ENCODE data around the gene FUOM. TPM values are rescaled to one million over a fixed set of nuclear protein-coding genes. Genes with fewer than 3 reads are reported as not detected.

FUOM gene
- polyA plus RNA-seq, 1 donor from 2014 or later, result 37.1 TPM

- Mint-ChIP-seq H3K9me3 (no peaks in the 10 kb centered on the region), H3K27me3 (no peaks in the 10 kb centered on the region), H3K27ac (peak overlapping the region in 1 of 3 donors; percentile 63), H3K4me3 (no peak overlapping the region), H3K36me3 (no peaks in the 10 kb centered on the region), H3K4me1 (peaks cover 0 to 3% (median 0%) of the 10 kb centered on the region in 3 donors)
These were observed 3.7 kb downstream of the FUOM start for GRCh38 chr10:133353988-133354605.

GRCh38 chr10:133353202-133353959 is 4.4 kb downstream of the FUOM start:
- Mint-ChIP-seq H3K36me3 (no peaks in the 10 kb centered on the region), H3K27me3 (no peaks in the 10 kb centered on the region), H3K9me3 (no peaks in the 10 kb centered on the region)

GRCh38 chr10:133351408-133352318 is 6.2 kb downstream of the FUOM start:
- H3K9me3 Mint-ChIP-seq, result no peaks in the 10 kb centered on the region
- H3K36me3 Mint-ChIP-seq, result no peaks in the 10 kb centered on the region
- H3K27ac Mint-ChIP-seq, result no peak overlapping the region
- peaks cover 4% of the 10 kb centered on the region for H3K27me3 Mint-ChIP-seq
- no peak overlapping the region for H3K4me3 Mint-ChIP-seq
- H3K4me1 Mint-ChIP-seq, result peaks cover 0 to 5% (median 0%) of the 10 kb centered on the region in 3 donors

More at GRCh38 chr10:133353202-133353959, 4.4 kb downstream of the FUOM start:
- H3K4me3 Mint-ChIP-seq, result no peak overlapping the region
- peaks cover 0 to 5% (median 0%) of the 10 kb centered on the region in 3 donors for H3K4me1 Mint-ChIP-seq
- no peak overlapping the region for H3K27ac Mint-ChIP-seq

- Mint-ChIP-seq H3K27me3 (peaks cover 8% of the 10 kb centered on the region), H3K4me3 (no peak overlapping the region), H3K9me3 (no peaks in the 10 kb centered on the region), H3K4me1 (peaks cover 0 to 5% (median 0%) of the 10 kb centered on the region in 3 donors), H3K36me3 (no peaks in the 10 kb centered on the region), H3K27ac (no peak overlapping the region)
These were observed 6.9 kb downstream of the FUOM start for GRCh38 chr10:133350950-133351329.

GRCh38 chr10:133350283-133350949 is 7.4 kb downstream of the FUOM start:
- Mint-ChIP-seq H3K4me3 (no peak overlapping the region), H3K27me3 (peaks cover 14% of the 10 kb centered on the region), H3K27ac (no peak overlapping the region), H3K9me3 (no peaks in the 10 kb centered on the region), H3K36me3 (no peaks in the 10 kb centered on the region), H3K4me1 (peaks cover 0 to 5% (median 0%) of the 10 kb centered on the region in 3 donors)

- no peak overlapping the region for H3K4me3 Mint-ChIP-seq
- peaks cover 0 to 5% (median 0%) of the 10 kb centered on the region in 3 donors for H3K4me1 Mint-ChIP-seq
- no peak overlapping the region for H3K27ac Mint-ChIP-seq
- no peaks in the 10 kb centered on the region for H3K9me3 Mint-ChIP-seq
- H3K36me3 Mint-ChIP-seq, result no peaks in the 10 kb centered on the region
- peaks cover 17% of the 10 kb centered on the region for H3K27me3 Mint-ChIP-seq
These were observed 8.2 kb downstream of the FUOM start for GRCh38 chr10:133349577-133350011.

GRCh38 chr10:133349160-133349568 is 8.7 kb downstream of the FUOM start:
- Mint-ChIP-seq H3K4me1 (peaks cover 0 to 5% (median 0%) of the 10 kb centered on the region in 3 donors), H3K36me3 (no peaks in the 10 kb centered on the region), H3K9me3 (no peaks in the 10 kb centered on the region), H3K4me3 (no peak overlapping the region), H3K27me3 (peaks cover 19% of the 10 kb centered on the region), H3K27ac (no peak overlapping the region)

GRCh38 chr10:133347710-133348517 is 9.9 kb downstream of the FUOM start:
- peaks cover 28% of the 10 kb centered on the region for H3K27me3 Mint-ChIP-seq

GRCh38 chr10:133346413-133346812 is 11.4 kb downstream of the FUOM start:
- Mint-ChIP-seq H3K36me3 (no peaks in the 10 kb centered on the region), H3K27me3 (peaks cover 31% of the 10 kb centered on the region), H3K4me3 (peak overlapping the region in 1 of 4 donors; percentile 76), H3K4me1 (peaks cover 0 to 4% (median 0%) of the 10 kb centered on the region in 3 donors), H3K27ac (no peak overlapping the region), H3K9me3 (no peaks in the 10 kb centered on the region)

More at GRCh38 chr10:133347710-133348517, 9.9 kb downstream of the FUOM start:
- Mint-ChIP-seq H3K4me3 (no peak overlapping the region), H3K9me3 (no peaks in the 10 kb centered on the region), H3K27ac (no peak overlapping the region), H3K36me3 (no peaks in the 10 kb centered on the region), H3K4me1 (peaks cover 0 to 4% (median 0%) of the 10 kb centered on the region in 3 donors)

- Mint-ChIP-seq H3K4me3 (no peak overlapping the region), H3K4me1 (peaks cover 0 to 3% (median 0%) of the 10 kb centered on the region in 3 donors), H3K27ac (no peak overlapping the region), H3K9me3 (no peaks in the 10 kb centered on the region), H3K36me3 (no peaks in the 10 kb centered on the region), H3K27me3 (peaks cover 35% of the 10 kb centered on the region)
These were observed 13.6 kb downstream of the FUOM start for GRCh38 chr10:133344236-133344635.

GRCh38 chr10:133343558-133343957 is 14.3 kb downstream of the FUOM start:
- H3K4me3 Mint-ChIP-seq, result no peak overlapping the region
- H3K36me3 Mint-ChIP-seq, result no peaks in the 10 kb centered on the region
- H3K4me1 Mint-ChIP-seq, result no peaks in the 10 kb centered on the region
- no peaks in the 10 kb centered on the region for H3K9me3 Mint-ChIP-seq
- H3K27ac Mint-ChIP-seq, result no peak overlapping the region
- peaks cover 35% of the 10 kb centered on the region for H3K27me3 Mint-ChIP-seq

GRCh38 chr10:133342942-133343341 is 14.9 kb downstream of the FUOM start:
- H3K9me3 Mint-ChIP-seq, result no peaks in the 10 kb centered on the region
- no peaks in the 10 kb centered on the region for H3K36me3 Mint-ChIP-seq
- peaks cover 35% of the 10 kb centered on the region for H3K27me3 Mint-ChIP-seq
- no peak overlapping the region for H3K27ac Mint-ChIP-seq
- H3K4me3 Mint-ChIP-seq, result no peak overlapping the region
- H3K4me1 Mint-ChIP-seq, result no peaks in the 10 kb centered on the region

GRCh38 chr10:133341983-133342382 is 15.8 kb downstream of the FUOM start:
- H3K27ac Mint-ChIP-seq, result no peak overlapping the region
- H3K4me3 Mint-ChIP-seq, result peak overlapping the region in 1 of 4 donors; percentile 22
- no peaks in the 10 kb centered on the region for H3K4me1 Mint-ChIP-seq
- H3K27me3 Mint-ChIP-seq, result peaks cover 35% of the 10 kb centered on the region
- H3K9me3 Mint-ChIP-seq, result no peaks in the 10 kb centered on the region
- H3K36me3 Mint-ChIP-seq, result no peaks in the 10 kb centered on the region

Measured in IgD-negative memory B cell (primary cell).